ENCODE measurements around the gene SIGLEC12. TPM values are rescaled to one million over a fixed set of nuclear protein-coding genes. Genes with fewer than 3 reads are reported as not detected.
A peak's percentile ranks its signal among the peaks of the same experiment; 100 is the strongest.

The SIGLEC12 gene
- total and polyA plus RNA-seq, 9 of the 15 experiments (the other 6 are each of a cell fraction or from before 2014, with no cell fraction given): 0.08 to 1.3 (median 0.54) TPM

DNA sequence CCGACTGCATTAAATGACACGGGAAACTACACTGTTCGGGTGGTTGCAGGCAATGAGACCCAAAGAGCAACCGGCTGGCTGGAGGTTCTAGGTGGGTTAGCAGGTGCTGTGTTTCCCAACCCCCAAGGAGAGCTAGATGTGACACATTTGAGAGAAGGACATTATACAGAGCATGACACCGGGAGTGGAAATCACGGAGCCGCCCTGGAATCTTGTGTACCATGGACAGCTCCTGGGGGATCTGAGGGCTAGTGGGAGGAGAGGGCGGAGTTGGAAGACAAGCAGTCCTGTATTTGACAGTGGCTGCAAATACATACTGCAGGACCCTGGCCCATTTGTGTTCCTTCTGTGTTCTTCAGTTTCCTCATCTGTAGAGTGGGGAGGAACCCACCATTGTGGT is 21.0 kb downstream of the SIGLEC12 start (continued):
- no peak for TF ChIP-seq ETV6 (IDR thresholded peaks at IDR 0.05; ENCODE audit: borderline replicate concordance in 1 of 2, low read depth in 2 of 2, low read length in 1 of 2)
- no peak for TF ChIP-seq ETV6 (CRISPR knock-in tag; IDR thresholded peaks at IDR 0.05; ENCODE audit: borderline replicate concordance)
- TF ChIP-seq ZFPM2 (CRISPR knock-in tag; IDR thresholded peaks at IDR 0.05): no peak
- TF ChIP-seq DACH1 (IDR thresholded peaks at IDR 0.05; ENCODE audit: partially characterized antibody): no peak
- no peak for TF ChIP-seq ZNF316 (IDR thresholded peaks at IDR 0.05)
- TF ChIP-seq GABPA (tag; conservative IDR thresholded peaks at IDR 0.05; ENCODE audit: low read depth): no peak
- peak in 1 of 2 experiments; percentile 83; a peak in 2 of 4 replicates for TF ChIP-seq SIN3A (IDR thresholded peaks at IDR 0.05; ENCODE audit: borderline replicate concordance in 2 of 2, control insufficient read depth in 1 of 2, low read depth in 2 of 2, low read length in 2 of 2)
- TF ChIP-seq ZNF764 (CRISPR knock-in tag; IDR thresholded peaks at IDR 0.05; ENCODE audit: low read depth): no peak
- no peak for TF ChIP-seq MXI1 (IDR thresholded peaks at IDR 0.05; ENCODE audit: low read depth, low read length)
- peak; percentile 70 for TF ChIP-seq ZNF263 (CRISPR knock-in tag; IDR thresholded peaks at IDR 0.05; ENCODE audit: borderline replicate concordance)
- TF ChIP-seq, protein P1, sequence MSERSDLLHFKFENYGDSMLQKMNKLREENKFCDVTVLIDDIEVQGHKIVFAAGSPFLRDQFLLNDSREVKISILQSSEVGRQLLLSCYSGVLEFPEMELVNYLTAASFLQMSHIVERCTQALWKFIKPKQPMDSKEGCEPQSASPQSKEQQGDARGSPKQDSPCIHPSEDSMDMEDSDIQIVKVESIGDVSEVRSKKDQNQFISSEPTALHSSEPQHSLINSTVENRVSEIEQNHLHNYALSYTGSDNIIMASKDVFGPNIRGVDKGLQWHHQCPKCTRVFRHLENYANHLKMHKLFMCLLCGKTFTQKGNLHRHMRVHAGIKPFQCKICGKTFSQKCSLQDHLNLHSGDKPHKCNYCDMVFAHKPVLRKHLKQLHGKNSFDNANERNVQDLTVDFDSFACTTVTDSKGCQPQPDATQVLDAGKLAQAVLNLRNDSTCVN (CRISPR knock-in tag; IDR thresholded peaks at IDR 0.05): no peak
- TF ChIP-seq DNMT1 (IDR thresholded peaks at IDR 0.05): no peak
- no peak for TF ChIP-seq ZFX (CRISPR knock-in tag; IDR thresholded peaks at IDR 0.05)
- 0 out of 2 replicates have a peak, but pooled peaks have one; percentile 18 for TF ChIP-seq NR4A1 (CRISPR knock-in tag; IDR thresholded peaks at IDR 0.05)
- TF ChIP-seq NR4A1 (tag; IDR thresholded peaks at IDR 0.05): no peak
- 0 out of 2 replicates have a peak, but pooled peaks have one; percentile 38 for TF ChIP-seq STAG1 (CRISPR knock-in tag; IDR thresholded peaks at IDR 0.05; ENCODE audit: borderline replicate concordance)
- TF ChIP-seq, protein P2, sequence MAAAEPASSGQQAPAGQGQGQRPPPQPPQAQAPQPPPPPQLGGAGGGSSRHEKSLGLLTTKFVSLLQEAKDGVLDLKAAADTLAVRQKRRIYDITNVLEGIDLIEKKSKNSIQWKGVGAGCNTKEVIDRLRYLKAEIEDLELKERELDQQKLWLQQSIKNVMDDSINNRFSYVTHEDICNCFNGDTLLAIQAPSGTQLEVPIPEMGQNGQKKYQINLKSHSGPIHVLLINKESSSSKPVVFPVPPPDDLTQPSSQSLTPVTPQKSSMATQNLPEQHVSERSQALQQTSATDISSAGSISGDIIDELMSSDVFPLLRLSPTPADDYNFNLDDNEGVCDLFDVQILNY (CRISPR knock-in tag; IDR thresholded peaks at IDR 0.05): 0 out of 2 replicates have a peak, but pooled peaks have one; percentile 66
- TF ChIP-seq, protein P3, sequence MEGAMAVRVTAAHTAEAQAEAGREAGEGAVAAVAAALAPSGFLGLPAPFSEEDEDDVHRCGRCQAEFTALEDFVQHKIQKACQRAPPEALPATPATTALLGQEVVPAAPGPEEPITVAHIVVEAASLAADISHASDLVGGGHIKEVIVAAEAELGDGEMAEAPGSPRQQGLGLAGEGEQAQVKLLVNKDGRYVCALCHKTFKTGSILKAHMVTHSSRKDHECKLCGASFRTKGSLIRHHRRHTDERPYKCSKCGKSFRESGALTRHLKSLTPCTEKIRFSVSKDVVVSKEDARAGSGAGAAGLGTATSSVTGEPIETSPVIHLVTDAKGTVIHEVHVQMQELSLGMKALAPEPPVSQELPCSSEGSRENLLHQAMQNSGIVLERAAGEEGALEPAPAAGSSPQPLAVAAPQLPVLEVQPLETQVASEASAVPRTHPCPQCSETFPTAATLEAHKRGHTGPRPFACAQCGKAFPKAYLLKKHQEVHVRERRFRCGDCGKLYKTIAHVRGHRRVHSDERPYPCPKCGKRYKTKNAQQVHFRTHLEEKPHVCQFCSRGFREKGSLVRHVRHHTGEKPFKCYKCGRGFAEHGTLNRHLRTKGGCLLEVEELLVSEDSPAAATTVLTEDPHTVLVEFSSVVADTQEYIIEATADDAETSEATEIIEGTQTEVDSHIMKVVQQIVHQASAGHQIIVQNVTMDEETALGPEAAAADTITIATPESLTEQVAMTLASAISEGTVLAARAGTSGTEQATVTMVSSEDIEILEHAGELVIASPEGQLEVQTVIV (CRISPR knock-in tag; IDR thresholded peaks at IDR 0.05; ENCODE audit: borderline replicate concordance): no peak
- no peak for TF ChIP-seq ZNF121 (CRISPR knock-in tag; conservative IDR thresholded peaks at IDR 0.05)
- no peak for TF ChIP-seq POLR2G (IDR thresholded peaks at IDR 0.05; ENCODE audit: low read depth, low read length)
- TF ChIP-seq MCM2 (IDR thresholded peaks at IDR 0.05; ENCODE audit: low read depth): no peak
- TF ChIP-seq, protein P4, sequence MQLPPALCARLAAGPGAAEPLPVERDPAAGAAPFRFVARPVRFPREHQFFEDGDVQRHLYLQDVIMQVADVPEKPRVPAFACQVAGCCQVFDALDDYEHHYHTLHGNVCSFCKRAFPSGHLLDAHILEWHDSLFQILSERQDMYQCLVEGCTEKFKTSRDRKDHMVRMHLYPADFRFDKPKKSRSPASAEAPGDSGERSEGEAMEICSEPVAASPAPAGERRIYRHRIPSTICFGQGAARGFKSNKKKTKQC (CRISPR knock-in tag; IDR thresholded peaks at IDR 0.05): peak; percentile 87
- TF ChIP-seq MAFG (tag; conservative IDR thresholded peaks at IDR 0.05): no peak
- TF ChIP-seq ZNF408 (CRISPR knock-in tag; IDR thresholded peaks at IDR 0.05; ENCODE audit: low read depth): no peak
- TF ChIP-seq JUND (IDR thresholded peaks at IDR 0.05; ENCODE audit: borderline replicate concordance, low read depth, low read length): no peak
- TF ChIP-seq JUND (tag; IDR thresholded peaks at IDR 0.05; ENCODE audit: borderline replicate concordance, low read depth, low read length): peak; percentile 28; the same call in 1 of the 3 replicates

All from K562 (cell line).